ENCODE data around the gene PODN.

PODN gene

DNA sequence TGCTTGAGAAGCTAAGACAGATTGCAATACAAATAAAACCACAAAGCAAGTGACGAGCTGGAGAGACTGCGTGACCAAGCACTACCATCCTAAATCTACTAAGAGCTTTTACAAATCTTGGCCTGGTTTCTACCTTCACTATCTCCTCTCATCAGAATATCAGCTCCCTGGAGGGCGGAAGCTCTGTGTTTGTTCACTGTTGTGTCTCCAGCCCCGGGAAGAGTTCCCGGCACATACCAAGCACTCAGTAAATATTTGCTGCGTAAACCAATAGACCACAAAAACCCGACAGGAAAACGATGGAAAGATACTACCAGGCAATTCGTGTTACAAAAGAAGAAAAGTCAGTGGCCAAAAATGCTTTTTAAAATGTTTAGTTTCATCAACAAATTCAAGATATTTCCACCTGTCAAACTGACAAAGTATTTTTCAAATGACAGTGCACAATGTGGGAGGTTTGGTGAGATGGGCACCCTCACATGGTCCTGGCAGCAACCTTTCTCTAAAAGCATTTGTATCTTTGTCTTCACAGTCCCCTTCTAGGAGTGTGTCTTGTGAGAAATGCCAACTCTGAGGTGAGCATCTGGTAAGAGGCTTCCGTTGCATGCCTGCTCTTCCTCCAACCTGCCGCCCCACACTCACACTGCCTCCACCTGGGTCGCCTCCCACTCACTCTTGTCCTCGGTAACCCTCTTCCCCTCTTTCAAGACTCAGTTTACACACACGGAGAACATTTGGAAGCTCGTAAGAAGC, 45.7 kb downstream of the PODN start:
- H3K4me3 ChIP-seq (ENCODE audit: low read depth, low read length) = no peak overlapping the region
- TF ChIP-seq CTCF (IDR thresholded peaks at IDR 0.05; ENCODE audit: borderline replicate concordance, insufficient read depth, low read depth, low read length) = no peak

DNA sequence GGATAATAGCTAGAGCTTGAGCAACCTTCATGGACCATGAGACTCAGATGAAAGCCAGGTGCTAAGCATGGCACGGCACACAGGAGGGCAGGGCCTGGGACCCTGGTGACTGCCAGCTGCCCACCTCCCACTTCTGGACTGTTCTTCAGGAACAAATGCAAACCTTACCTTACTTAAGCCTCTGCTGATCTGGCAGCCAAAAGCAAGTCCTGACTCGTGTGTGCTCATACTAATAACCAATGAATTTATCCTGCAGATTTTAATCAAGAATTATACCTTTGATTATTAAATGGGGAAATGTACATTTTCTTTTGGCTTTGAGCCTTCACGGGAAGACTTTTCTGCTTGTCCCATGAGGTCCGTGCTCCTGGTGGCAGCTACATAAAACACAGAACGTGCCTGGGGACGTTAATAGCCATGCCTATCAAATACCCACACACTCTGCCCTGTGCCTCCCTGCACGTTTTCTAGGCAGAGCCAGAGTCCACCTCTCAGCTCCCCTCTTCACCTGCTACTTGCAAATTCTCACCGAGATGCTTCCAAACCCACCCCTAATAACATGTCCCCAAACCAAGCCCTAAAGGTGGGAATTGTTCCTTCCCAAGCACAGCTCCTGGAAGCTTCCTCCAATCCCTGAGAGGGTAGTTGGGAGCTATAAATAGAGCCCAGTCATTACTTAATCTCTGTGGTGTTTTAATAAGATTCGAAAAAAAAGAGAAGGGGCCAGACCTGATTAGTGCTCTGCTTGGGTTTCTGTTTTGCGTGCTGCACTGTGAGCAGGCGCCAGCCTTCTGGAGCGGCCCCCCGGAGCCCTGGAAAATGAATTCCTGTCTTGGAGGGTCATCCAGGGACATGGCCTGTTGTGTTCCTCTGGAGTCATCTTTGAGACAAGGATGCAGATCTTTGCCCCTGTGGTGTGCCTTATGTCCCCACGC, 46.9 kb downstream of the PODN start:
- H3K4me3 ChIP-seq (ENCODE audit: low read depth, low read length) = no peak overlapping the region
- no peak for TF ChIP-seq CTCF (IDR thresholded peaks at IDR 0.05; ENCODE audit: borderline replicate concordance, insufficient read depth, low read depth, low read length)

DNA sequence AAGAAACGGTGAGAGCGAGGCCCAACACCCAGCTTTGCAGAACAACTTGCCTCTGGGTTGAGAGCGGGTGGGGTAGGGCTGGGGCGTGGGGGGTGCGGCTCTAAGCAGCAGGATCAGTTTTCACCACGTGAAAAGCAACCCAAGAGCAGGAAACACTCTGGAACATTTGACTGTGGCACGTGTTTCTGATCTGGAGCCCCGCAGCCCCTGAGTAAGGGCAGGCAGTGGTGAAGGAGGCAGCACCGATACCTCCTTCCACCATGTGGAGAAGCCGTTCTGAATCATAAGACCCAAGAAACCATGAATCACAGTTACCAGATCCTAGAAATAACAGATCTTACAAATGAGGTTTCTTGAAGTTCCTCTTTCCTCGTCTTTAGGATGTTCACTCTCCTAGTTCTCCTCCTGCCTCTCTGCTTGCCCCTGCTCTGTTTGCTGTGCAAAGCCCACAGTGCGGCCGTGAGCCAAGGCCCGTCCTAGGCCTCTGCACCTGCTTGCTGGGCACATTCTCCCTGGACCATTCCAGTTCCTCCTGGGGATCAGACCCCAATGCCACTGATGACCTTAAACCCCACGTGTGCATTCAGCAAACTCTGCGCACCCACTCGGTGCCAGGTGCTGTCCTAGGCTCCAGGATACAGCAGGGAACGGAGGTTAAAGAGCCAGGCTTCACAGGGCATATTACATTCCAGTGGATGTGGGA, 48.5 kb downstream of the PODN start:
- no peak overlapping the region for H3K4me3 ChIP-seq (ENCODE audit: low read depth, low read length)
- TF ChIP-seq CTCF (IDR thresholded peaks at IDR 0.05; ENCODE audit: borderline replicate concordance, insufficient read depth, low read depth, low read length) = no peak

- no peak for TF ChIP-seq CTCF (IDR thresholded peaks at IDR 0.05; ENCODE audit: borderline replicate concordance, insufficient read depth, low read depth, low read length)
- no peak overlapping the region for H3K4me3 ChIP-seq (ENCODE audit: low read depth, low read length)
Observed at GRCh38 chr1:53111073-53111556, 49.1 kb downstream of the PODN start.

DNA sequence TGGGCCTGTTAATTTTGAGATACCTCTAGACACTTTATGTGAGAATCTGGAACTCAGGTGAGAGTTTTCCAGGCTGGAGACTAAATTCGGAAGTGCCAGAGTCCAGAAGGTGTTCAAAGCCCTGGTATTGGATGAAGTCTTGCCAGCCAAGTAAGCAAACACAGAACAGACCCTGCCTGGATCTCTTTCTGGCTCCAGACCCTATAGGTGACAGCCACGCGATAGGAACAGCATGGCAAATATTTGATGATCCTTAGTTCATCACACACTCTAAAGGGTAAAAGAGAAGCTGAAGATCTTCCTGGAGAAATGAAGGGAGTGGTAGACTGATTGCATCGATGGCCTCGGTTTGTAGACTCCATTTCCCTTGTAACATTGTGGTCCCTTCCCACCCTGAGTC, 49.7 kb downstream of the PODN start:
- no peak overlapping the region for H3K4me3 ChIP-seq (ENCODE audit: low read depth, low read length)
- TF ChIP-seq CTCF (IDR thresholded peaks at IDR 0.05; ENCODE audit: borderline replicate concordance, insufficient read depth, low read depth, low read length) = no peak

DNA sequence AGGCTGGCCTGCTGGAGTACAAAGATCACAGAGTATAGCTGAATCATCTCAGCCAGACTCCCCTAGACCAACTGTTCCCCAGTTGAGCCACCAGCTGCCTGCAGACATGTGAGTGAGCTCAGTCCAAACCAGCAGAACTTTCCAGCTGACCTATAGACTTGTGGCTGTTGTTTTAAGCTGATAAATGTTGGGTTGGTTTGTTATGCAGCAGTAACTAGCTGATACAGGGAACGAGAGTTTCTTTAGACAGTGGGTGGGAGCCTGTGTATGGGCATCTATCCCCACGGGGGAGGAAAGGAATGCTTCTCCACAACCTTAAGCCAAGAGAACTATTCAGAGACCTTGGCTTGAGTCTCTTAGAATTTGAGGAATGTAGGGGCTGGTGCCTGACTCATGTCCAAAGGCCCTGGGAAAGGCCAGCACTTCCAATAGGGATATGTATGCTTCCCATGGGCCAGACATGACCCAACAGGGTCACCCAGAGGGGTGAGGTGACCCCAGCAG, 50.3 kb downstream of the PODN start:
- no peak overlapping the region for H3K4me3 ChIP-seq (ENCODE audit: low read depth, low read length)
- TF ChIP-seq CTCF (IDR thresholded peaks at IDR 0.05; ENCODE audit: borderline replicate concordance, insufficient read depth, low read depth, low read length) = no peak
